IMR-90 (cell line): ENCODE measurements around the gene EBP. TPM values are rescaled to one million over a fixed set of nuclear protein-coding genes. Genes with fewer than 3 reads are reported as not detected.
A peak's percentile ranks its signal among the peaks of the same experiment; 100 is the strongest.

Experiments
- ATAC-seq: fragments of 200-7000 bp; cut with Tn5 transposase; 2 replicates; pipeline ENCODE4 v1.9.1; 2020; ENCODE audit warnings: low read depth, mild to moderate bottlenecking, moderate library complexity
- BruUV-seq: library from RNA; stranded (reverse); fragments of 400-500 nt; replicated peaks from 2 replicates; lab custom pipeline; 2021; lab: Mats Ljungman, UMichigan
- CTCF ChIA-PET: fragments of 300-600 bp; formaldehyde crosslinking; extraction: SDS; loops from one replicate; lab custom pipeline; 2021; ENCODE audit warnings: antibody characterized with exemption; lab: Yijun Ruan, JAX
- POLR2A ChIA-PET: fragments of 300-600 bp; sonication (Branson Sonifier 250); formaldehyde crosslinking; loops from one replicate; lab custom pipeline; 2022; ENCODE audit warnings: antibody characterized with exemption; ENCODE audit not compliant: unreplicated experiment; lab: Charles Lee
- DNase-seq: peaks from one replicate; pipeline ENCODE4 v3.0.0; 2013
- H2AFZ ChIP-seq: replicated peaks from 2 replicates; pipeline ENCODE3; 2013; ENCODE audit warnings: low read length, mild to moderate bottlenecking; ENCODE audit not compliant: poor library complexity
- H2AK5ac ChIP-seq: 2 replicates; pipeline ENCODE4 v1.6.1; 2013; ENCODE audit warnings: low read depth, low read length, inconsistent platforms
- H2AK9ac ChIP-seq: replicated peaks from 2 replicates; pipeline ENCODE3; 2013; ENCODE audit warnings: mild to moderate bottlenecking, low read depth, low read length, moderate library complexity; ENCODE audit not compliant: poor library complexity
- H2BK120ac ChIP-seq: 2 replicates; pipeline ENCODE4 v1.6.1; 2013; ENCODE audit warnings: low read depth, low read length, inconsistent platforms
- H2BK15ac ChIP-seq: 3 replicates; pipeline ENCODE4 v1.6.1; 2013; ENCODE audit warnings: low read depth, low read length, inconsistent platforms
- H2BK20ac ChIP-seq: 2 replicates; pipeline ENCODE4 v1.6.1; 2013; ENCODE audit warnings: low read depth, mild to moderate bottlenecking, inconsistent platforms, low read length, moderate library complexity
- H2BK5ac ChIP-seq: 2 replicates; pipeline ENCODE4 v1.6.1; 2013; ENCODE audit warnings: mild to moderate bottlenecking, low read depth, low read length, inconsistent platforms; ENCODE audit not compliant: poor library complexity, severe bottlenecking
- H3K14ac ChIP-seq: replicated peaks from 2 replicates; pipeline ENCODE4 v1.6.1; 2013; ENCODE audit warnings: low read depth, low read length, inconsistent platforms
- H3K18ac ChIP-seq: 2 replicates; pipeline ENCODE4 v1.6.1; 2013; ENCODE audit warnings: low read depth, low read length, control low read depth
- H3K23ac ChIP-seq: 2 replicates; pipeline ENCODE4 v1.6.1; 2013; ENCODE audit warnings: low read depth, low read length, inconsistent platforms
- H3K27ac ChIP-seq: 2 replicates; pipeline ENCODE4 v1.5.1; 2013; ENCODE audit warnings: mild to moderate bottlenecking, control low read depth, low read length; ENCODE audit not compliant: insufficient read depth
- H3K27me3 ChIP-seq: 2 replicates; pipeline ENCODE4 v1.6.1; 2013; ENCODE audit warnings: low read length; ENCODE audit not compliant: control insufficient read depth, insufficient read depth
- H3K36me3 ChIP-seq: 2 replicates; pipeline ENCODE4 v1.6.1; 2013; ENCODE audit warnings: low read length, mixed read lengths; ENCODE audit not compliant: control insufficient read depth, insufficient read depth
- H3K4ac ChIP-seq: 2 replicates; pipeline ENCODE4 v1.6.1; 2013; ENCODE audit warnings: low read depth, low read length, inconsistent platforms
- H3K4me1 ChIP-seq: 2 replicates; pipeline ENCODE4 v1.6.1; 2013; ENCODE audit warnings: low read length, mixed read lengths; ENCODE audit not compliant: control insufficient read depth, insufficient read depth
- H3K4me2 ChIP-seq: 2 replicates; pipeline ENCODE4 v1.6.1; 2013; ENCODE audit warnings: low read depth, mild to moderate bottlenecking, control low read depth, low read length, moderate library complexity
- H3K4me3 ChIP-seq: 2 replicates; pipeline ENCODE4 v1.5.1; 2013; ENCODE audit warnings: low read depth, mild to moderate bottlenecking, control low read depth, low read length, moderate library complexity; ENCODE audit not compliant: insufficient read depth
- H3K56ac ChIP-seq: 2 replicates; pipeline ENCODE4 v1.6.1; 2013; ENCODE audit warnings: low read length, inconsistent platforms; ENCODE audit not compliant: insufficient read depth; ENCODE audit errors: extremely low read depth
- H3K79me1 ChIP-seq, 2 experiments: 2 replicates each; pipeline ENCODE4 v1.6.1; 2013; ENCODE audit warnings: low read length in 2 of 2, inconsistent platforms in 1 of 2, low read depth in 1 of 2
- H3K9ac ChIP-seq: 2 replicates; pipeline ENCODE4 v1.6.1; 2013; ENCODE audit warnings: low read depth, low read length, control low read depth
- H3K9me1 ChIP-seq: 2 replicates; pipeline ENCODE4 v1.6.1; 2013; ENCODE audit warnings: low read length, inconsistent platforms; ENCODE audit not compliant: insufficient read depth
- H3K9me3 ChIP-seq: 2 replicates; pipeline ENCODE4 v1.6.1; 2013; ENCODE audit warnings: low read length; ENCODE audit not compliant: control insufficient read depth, insufficient read depth
- H4K20me1 ChIP-seq: 2 replicates; pipeline ENCODE4 v1.6.1; 2013; ENCODE audit warnings: low read length, inconsistent platforms; ENCODE audit not compliant: insufficient read depth
- H4K5ac ChIP-seq: 2 replicates; pipeline ENCODE4 v1.6.1; 2013; ENCODE audit warnings: mild to moderate bottlenecking, low read depth, low read length, control low read depth
- H4K8ac ChIP-seq, 2 experiments: 2 replicates each; pipeline ENCODE4 v1.6.1; 2013; ENCODE audit warnings: low read depth in 2 of 2, low read length in 2 of 2, control low read depth in 1 of 2, inconsistent platforms in 1 of 2
- H4K91ac ChIP-seq: 2 replicates; pipeline ENCODE4 v1.6.1; 2013; ENCODE audit warnings: low read depth, low read length, inconsistent platforms; ENCODE audit not compliant: insufficient read depth
- CHD1 ChIP-seq: IDR thresholded peaks from 2 replicates; pipeline ENCODE4 v1.6.1; 2012; ENCODE audit warnings: low read depth, low read length, improper control_type of control experiment
- FOS ChIP-seq: fragments of 150-350 bp; IDR thresholded peaks from 2 replicates; pipeline ENCODE4 v1.6.1; 2016; ENCODE audit warnings: low read depth, low read length
- MAFK ChIP-seq: IDR thresholded peaks from 2 replicates; pipeline ENCODE4 v1.6.1; 2012; ENCODE audit warnings: low read depth, low read length, improper control_type of control experiment
- MAZ ChIP-seq: IDR thresholded peaks from 2 replicates; pipeline ENCODE4 v1.6.1; 2012; ENCODE audit warnings: low read depth, mild to moderate bottlenecking, low read length, improper control_type of control experiment, moderate library complexity, borderline replicate concordance
- MXI1 ChIP-seq: IDR thresholded peaks from 2 replicates; pipeline ENCODE4 v1.6.1; 2012; ENCODE audit warnings: low read depth, mild to moderate bottlenecking, low read length, moderate library complexity, borderline replicate concordance
- POLR2A ChIP-seq: IDR thresholded peaks from 2 replicates; pipeline ENCODE4 v1.6.1; 2012; ENCODE audit warnings: mild to moderate bottlenecking, low read depth, low read length
- USF2 ChIP-seq: fragments of 150-350 bp; IDR thresholded peaks from 2 replicates; pipeline ENCODE4 v1.6.1; 2017; ENCODE audit warnings: mild to moderate bottlenecking, antibody characterized with exemption, low read length, low read depth
- WGBS, 2 experiments: methylation state at CpG; one replicate each; pipeline versions ENCODE4 v1.1.5 to v1.1.7; 2013; ENCODE audit warnings: missing lambda C conversion rate in 2 of 2; ENCODE audit not compliant: insufficient read length in 1 of 2; ENCODE audit errors: extremely low coverage in 2 of 2; 5-methylcytosine and 5-hydroxymethylcytosine counted together
- dilution Hi-C: fragments of 300-500 bp; cut with HindIII; formaldehyde crosslinking; loops from one replicate; pipeline ENCODE4 v1.14.3; 2018; ENCODE audit warnings: low sequenced_read_pairs; ENCODE audit not compliant: unreplicated experiment
- in situ Hi-C: fragments of 300-500 bp; cut with MboI; formaldehyde crosslinking; loops from 3 replicates; pipeline ENCODE4 v1.14.3; 2019; ENCODE audit warnings: low sequenced_read_pairs, inconsistent platforms, mixed read lengths
- intact Hi-C: fragments of 100-400 bp; cut with micrococcal nuclease; formaldehyde crosslinking; loops from 2 replicates; pipeline ENCODE4 v1.10.0; 2022
- polyA plus RNA-seq, 3 experiments: library from polyadenylated mRNA; depleted of rRNA; stranded (reverse); fragments of >200 nt; gene quantifications; 2 replicates each; pipeline ENCODE4 v1.2.3, GENCODE V29; 2012; ENCODE audit warnings: low replicate concordance in 1 of 3
- total RNA-seq: library from RNA; depleted of rRNA; stranded (reverse); fragments of >200 nt; gene quantifications from 2 replicates; pipeline ENCODE4 v1.2.3, GENCODE V29; 2012
- TF ChIP-seq, protein P1 (sequence below): fragments of 150-350 bp; IDR thresholded peaks from 2 replicates; pipeline ENCODE4 v1.6.1; 2016; ENCODE audit warnings: low read depth, mild to moderate bottlenecking, low read length, moderate library complexity, borderline replicate concordance

Gene EBP
- total and polyA plus RNA-seq, 2 of the 4 experiments (the other 2 are of a cell fraction): 39.4 to 78.9 TPM

DNA sequence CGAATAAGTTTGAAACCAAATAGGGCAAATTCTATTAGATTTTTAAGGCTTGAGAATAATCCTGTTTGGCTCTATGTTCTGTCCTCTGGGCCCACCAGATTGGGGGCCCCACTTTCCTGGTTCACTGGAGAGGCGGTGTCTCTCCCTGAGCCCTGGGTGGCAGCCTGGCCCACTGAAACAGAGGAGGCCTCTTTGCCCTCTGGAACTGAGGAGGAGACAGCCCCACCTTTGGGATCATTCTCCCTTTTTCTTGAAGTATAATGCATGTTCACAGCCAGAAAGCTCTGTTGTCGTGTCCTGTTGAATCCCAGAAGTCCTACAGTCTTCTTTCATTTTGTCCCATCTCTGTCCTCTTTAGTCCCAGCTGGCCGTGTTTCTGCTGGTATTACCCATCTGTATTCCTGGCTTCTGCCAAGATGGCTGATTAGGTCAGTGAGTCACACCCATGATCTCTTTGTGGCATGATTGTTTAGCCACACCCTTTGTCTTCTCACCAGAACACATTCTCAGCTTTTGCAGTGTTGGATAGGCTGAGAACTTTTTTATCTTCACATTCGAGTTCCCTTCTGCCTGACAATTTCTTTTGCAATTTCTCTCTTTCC, 9.9 kb downstream of the EBP start:
- Histone ChIP-seq H3K79me1 (no peaks in the 10 kb centered on the region), H3K4me3 (no peak overlapping the region), H2BK20ac (no peak overlapping the region; the same call in 1 of the 2 replicates), H3K4me1 (0 out of 2 replicates have a peak, but pooled peaks cover 1% of the 10 kb centered on the region), H2BK120ac (peak overlapping the region; percentile 41), H4K91ac (peak overlapping the region; percentile 10), H3K4ac (0 out of 2 replicates have a peak overlapping the region, but pooled peaks have one; percentile 25), H3K23ac (no peak overlapping the region), H3K18ac (peak overlapping the region; percentile 68; the same call in 1 of the 2 replicates), H3K9me3 (no peaks in the 10 kb centered on the region; the same call in 1 of the 2 replicates), H2BK15ac (0 out of 3 replicates have a peak overlapping the region, but pooled peaks have one; percentile 15), H3K27me3 (no peaks in the 10 kb centered on the region), H3K9me1 (no peaks in the 10 kb centered on the region), H3K56ac (no peak overlapping the region), H3K9ac (no peak overlapping the region), H4K20me1 (no peaks in the 10 kb centered on the region), H3K14ac (no peak overlapping the region), H4K5ac (peak overlapping the region; percentile 84; the same call in 1 of the 2 replicates), H4K8ac (peak overlapping the region in 1 of 2 experiments; percentile 83; a peak in 2 of 4 replicates), H3K36me3 (peaks cover 2% of the 10 kb centered on the region; the same call in 1 of the 2 replicates), H2AK9ac (no peak overlapping the region), H3K4me2 (no peak overlapping the region), H3K27ac (no peak overlapping the region), H2AK5ac (no peak overlapping the region), H2AFZ (peak overlapping the region; percentile 16), H2BK5ac (peak overlapping the region; percentile 24)
- WGBS, 2 experiments: no CpG with 5 or more reads among the region's 5 CpGs
- ChIA-PET CTCF (interaction anchor here (1.0 kb wide), 1 partner anchor 26 kb away, joined by 3 read pairs; no protein-coding TSS in a partner anchor), POLR2A (no interaction called here)
- dilution Hi-C loops: no loop called here
- ATAC-seq (peak; percentile 79), DNase-seq (peak; percentile 69)
- BruUV-seq: no TSS peak
- TF ChIP-seq CHD1 (no peak), USF2 (no peak), MXI1 (no peak), MAFK (no peak), POLR2A (no peak), MAZ (no peak), FOS (no peak)
- TF ChIP-seq, protein P1, sequence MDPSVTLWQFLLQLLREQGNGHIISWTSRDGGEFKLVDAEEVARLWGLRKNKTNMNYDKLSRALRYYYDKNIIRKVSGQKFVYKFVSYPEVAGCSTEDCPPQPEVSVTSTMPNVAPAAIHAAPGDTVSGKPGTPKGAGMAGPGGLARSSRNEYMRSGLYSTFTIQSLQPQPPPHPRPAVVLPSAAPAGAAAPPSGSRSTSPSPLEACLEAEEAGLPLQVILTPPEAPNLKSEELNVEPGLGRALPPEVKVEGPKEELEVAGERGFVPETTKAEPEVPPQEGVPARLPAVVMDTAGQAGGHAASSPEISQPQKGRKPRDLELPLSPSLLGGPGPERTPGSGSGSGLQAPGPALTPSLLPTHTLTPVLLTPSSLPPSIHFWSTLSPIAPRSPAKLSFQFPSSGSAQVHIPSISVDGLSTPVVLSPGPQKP: no peak
- in situ Hi-C loops: no loop called here
- intact Hi-C loops: no loop called here
